Stimulated activated CD8-positive, alpha-beta memory T cell treated with anti-CD3 and anti-CD28 coated beads, Interleukin-15, amount 100 ng/mL, for 1 hour (primary cell): Measurements from ENCODE around the gene MVK.

Source experiments
- DNase-seq: peaks from one replicate; pipeline ENCODE4 v3.0.0-alpha.2; 2020; ENCODE audit warnings: low read depth

The MVK gene

DNA sequence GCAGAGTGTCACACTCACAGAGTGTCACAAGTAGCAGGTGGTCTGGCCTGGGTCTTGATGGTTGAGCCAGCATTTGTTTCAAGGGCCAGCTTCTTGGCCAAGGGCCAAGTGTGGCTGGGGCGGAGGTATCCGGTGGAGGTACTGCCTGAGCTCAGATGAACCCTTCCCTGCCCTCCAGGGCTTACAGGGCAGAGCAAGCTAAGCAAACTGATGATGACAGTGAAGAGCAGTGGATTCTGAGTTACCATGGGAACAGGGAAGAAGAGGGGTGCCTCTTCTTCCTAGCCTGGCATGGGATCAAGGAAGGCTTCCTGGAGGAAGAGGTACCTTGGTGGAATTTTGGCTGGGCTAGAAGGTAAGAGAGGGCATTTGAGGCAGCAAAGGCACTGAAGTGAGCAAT is 35.7 kb downstream of the MVK start:
- DNase-seq = no peak

DNA sequence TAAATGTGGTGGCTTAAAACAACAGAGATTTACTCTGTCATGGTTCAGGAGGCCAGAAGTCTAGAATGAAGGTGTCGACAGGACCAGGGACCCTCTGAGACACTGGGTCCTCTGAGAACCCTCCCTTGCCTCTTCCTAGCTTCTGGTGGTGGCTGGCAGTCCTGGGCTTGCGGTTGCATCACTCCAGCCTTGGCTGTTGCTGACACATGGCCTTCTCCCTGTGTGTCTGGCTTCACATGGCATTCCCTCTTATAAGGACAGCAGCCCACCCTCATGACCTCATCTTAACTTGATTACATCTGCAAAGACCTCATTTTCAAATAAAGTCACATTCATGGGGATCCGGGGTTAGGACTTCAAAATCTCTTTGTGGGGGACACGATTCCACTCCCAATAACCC is 36.9 kb downstream of the MVK start:
- no peak for DNase-seq

GRCh38 chr12:109611223-109611622 is 37.6 kb downstream of the MVK start:
- no peak for DNase-seq

GRCh38 chr12:109612003-109612402 is 38.4 kb downstream of the MVK start:
- no peak for DNase-seq

DNA sequence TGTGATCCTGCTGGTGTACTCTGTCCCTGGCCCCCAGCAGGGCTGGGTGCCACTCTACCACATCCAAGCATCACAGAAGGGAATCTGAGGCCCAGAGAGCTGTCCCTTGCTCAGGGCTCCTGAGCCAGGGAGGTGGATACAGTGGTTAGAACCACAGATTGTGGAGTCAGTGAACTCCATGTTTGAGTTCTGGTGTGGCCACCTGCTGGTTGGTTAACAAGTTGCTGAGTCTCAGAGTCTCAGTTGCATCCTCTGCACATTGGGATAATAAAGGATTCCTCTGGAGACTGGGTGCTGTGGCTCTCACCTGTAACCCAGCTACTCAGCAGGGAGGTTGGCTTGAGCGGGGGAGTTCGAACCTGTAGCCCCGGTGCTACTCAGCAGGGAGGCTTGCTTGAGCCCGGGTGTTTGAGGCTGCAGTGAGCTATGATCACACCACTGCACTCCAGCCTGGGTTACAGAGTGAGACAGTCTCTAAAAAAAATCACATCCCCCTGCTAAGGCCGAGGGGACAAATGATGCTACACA is 39.4 kb downstream of the MVK start:
- DNase-seq = no peak

- DNase-seq = no peak
Observed at GRCh38 chr12:109613649-109614455, 40.3 kb downstream of the MVK start.

GRCh38 chr12:109615556-109616229 is 42.1 kb downstream of the MVK start:
- DNase-seq = no peak

- DNase-seq = no peak
Observed at GRCh38 chr12:109617491-109617890, 43.9 kb downstream of the MVK start.

GRCh38 chr12:109618082-109618481 is 44.5 kb downstream of the MVK start:
- DNase-seq = no peak

DNA sequence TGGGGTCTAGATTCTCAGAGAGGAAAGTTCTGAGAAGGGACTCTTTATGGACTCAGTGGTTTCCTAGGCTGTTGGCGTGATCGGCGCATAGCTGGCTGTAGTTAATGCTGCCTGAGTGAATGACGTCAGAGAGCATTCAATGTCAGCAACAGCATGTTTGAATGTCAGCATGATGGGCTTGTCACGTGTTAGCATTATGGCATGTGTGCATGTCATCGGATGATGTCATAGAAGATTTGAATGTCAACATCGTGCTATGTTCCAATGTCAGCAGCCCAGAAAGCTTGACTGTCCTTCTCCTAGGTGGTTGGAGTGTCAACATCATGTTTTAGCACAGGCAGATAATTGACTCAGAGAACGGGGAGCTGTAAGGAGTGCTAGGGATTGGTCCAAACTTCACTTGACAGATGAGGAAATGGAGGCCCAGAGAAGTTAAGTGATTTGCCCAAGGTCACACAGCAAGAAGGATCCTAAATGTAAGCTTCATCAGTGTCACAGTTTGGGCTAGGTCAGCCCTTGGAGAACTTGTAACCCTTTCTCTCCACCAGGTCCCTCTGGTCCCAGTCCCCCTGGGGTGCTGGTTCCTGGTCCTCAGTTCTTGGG is 45.5 kb downstream of the MVK start:
- DNase-seq = no peak

DNA sequence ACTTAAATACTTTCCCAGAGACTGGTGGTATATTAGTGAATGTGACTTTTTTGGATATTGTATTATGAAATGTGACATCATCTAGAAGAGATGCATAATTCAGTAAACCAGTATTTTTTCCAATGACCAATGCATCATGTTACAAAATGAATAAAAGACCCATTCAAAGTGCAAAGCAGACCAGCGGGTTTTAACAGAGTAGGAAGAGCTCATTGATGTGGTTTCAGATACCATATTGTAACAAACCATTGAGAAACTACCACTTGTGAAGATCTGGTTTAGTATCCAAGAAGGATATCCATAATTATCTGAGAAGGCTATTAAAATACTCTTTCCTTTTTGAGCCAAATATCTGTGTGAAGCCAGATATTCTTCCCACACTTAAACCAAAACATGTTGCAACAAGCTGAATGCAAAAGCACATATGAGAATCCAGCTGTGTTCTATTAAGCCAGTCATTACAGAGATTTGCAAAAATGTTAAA is 47.7 kb downstream of the MVK start:
- DNase-seq = no peak

GRCh38 chr12:109621901-109622364 is 48.3 kb downstream of the MVK start:
- no peak for DNase-seq

DNA sequence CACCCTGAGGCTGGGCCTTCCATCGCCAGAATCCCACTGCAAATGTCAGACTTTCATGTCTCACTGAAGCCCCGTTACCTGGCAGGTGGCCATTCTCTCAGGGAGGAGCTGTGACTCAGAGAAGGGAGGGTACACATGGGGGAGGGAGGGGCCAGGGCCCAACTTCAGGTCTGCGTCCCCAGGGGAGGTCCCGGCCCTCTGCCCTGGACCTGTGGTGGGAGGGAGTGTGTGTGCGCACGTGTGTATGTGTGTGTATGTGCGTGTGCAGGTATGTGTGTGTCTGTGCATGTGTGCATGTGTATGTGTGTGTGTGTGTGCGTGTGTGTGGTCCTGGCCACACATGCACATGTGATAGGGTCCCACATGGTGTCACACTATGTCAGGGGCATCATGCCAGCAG is 50.9 kb downstream of the MVK start:
- DNase-seq = no peak

GRCh38 chr12:109625131-109625559 is 51.6 kb downstream of the MVK start:
- no peak for DNase-seq

GRCh38 chr12:109625749-109626377 is 52.3 kb downstream of the MVK start:
- no peak for DNase-seq

DNA sequence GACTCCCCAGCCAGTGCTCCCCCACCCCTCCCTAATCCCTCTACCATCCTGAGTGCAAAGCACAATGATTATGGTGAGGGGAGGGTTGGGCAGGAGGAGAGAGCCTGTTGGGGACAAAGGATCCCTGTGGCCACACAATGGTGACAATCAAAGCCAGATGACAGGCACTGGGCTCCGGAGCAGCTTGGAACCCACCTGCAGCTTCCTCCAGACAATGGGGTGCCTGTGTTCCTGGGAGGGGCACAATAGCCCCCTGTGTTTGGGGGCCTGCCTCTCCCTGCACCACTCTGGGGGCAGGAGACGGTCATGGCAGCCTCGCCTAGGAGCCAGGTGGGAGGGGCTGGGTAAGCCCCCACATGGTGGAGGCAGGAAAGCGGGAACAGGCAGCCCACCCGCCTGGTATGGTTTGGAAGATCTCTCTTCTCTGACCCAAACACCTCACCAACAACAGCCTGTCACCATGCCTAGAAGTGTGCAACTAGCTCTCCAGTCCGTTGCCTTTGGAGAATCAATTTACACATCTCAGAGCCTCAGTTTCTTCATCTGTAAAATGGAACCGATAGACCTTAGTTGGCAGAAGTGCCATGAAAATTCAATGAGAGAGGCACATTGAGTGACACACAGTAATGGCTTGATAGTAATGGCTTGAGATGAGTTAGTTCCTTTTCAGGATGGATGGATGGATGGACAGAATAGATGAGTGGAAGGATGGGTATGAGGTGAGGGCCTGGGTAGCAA is 53.0 kb downstream of the MVK start:
- no peak for DNase-seq

DNA sequence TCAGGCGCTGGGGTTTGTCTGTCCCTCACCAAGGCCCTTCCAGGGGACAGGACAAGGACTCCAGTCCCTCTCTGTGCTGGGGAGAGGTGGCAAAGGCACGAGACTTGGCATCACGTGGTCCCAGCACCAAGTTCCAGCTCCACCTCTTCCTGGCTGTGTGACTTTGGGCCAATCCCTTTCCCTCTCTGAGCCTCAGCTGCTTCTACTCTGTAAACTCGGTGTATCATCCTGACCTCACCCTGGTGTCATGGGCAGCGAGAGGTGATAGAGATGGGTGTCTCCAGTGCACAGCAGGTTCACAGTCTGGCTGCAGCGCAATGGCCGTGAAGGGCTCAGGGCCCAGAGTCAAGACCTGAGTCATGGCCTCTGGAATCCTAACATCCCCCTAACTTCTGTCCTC is 54.0 kb downstream of the MVK start:
- no peak for DNase-seq

GRCh38 chr12:109630107-109630506 is 56.5 kb downstream of the MVK start:
- no peak for DNase-seq

DNA sequence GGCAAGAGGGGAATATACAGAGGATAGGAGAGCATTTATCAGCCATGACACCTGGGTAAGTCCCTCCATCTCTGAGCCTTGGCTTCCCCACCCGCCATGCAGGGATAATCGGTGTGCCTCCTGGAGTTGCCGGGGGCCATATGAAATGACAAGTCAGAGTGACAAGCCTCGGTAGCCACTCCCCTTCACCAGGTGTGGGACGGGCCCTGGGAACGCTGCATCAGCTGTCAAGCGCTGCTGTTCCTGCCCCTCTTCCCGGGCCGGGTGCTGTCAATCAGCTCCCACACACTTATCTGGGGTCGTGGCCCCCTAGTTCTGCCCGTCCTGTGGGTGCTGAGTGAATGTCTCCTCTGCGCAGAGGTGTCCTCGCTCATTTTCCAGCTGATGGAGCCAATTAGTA is 57.2 kb downstream of the MVK start:
- no peak for DNase-seq

- no peak for DNase-seq
Observed at GRCh38 chr12:109631302-109631701, 57.7 kb downstream of the MVK start.

DNA sequence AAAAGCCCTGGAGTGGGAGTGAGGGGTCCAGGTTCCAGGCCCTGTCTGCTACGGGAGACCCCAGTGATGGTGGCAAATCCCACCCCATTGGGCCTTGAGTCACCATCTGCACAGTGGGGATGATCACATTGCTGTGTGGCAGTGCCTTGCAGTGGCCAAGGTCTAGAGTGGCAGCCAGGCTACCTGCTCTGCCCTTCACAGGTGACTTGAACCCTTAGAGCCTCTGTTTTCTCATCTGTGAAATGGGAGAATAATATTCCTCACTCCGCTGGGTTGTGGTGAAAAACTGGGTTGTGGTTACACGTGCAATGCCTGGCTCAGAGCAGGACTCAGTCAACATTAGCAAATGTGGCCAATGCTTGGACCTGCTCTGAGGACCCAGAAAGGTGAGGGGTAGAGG is 58.2 kb downstream of the MVK start:
- no peak for DNase-seq

DNA sequence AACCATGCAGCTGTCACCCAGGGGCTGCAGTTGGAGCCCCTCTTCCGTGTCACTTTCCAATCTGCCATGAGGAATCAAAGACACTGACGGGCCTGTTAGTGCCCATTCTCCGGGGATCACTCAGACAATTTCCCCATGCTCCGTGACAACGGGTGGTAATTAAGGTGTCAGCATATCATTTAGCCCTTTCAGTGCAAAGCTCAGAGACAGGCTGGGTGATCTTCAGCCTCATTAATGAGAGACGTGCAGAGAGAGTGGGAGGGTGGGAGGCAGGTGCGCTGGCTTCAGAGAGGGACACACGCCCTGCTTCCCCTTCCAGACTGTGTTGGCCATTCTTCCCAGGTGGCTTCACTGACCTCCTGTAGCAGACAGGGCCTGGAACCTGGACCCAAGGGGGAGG is 58.7 kb downstream of the MVK start:
- no peak for DNase-seq
